Ishikawa (cell line): Measurements from ENCODE around the gene MOB3A.
A peak's percentile ranks its signal among the peaks of the same experiment; 100 is the strongest.

Experiments
- CEBPB ChIP-seq: IDR thresholded peaks from 2 replicates; pipeline ENCODE4 v1.6.1; 2012
- CREB1 ChIP-seq: IDR thresholded peaks from 2 replicates; pipeline ENCODE4 v1.6.1; 2012; ENCODE audit warnings: low read depth
- EGR1 ChIP-seq: IDR thresholded peaks from 2 replicates; pipeline ENCODE4 v1.6.1; 2012
- EP300 ChIP-seq: IDR thresholded peaks from 2 replicates; pipeline ENCODE4 v1.6.1; 2012; ENCODE audit warnings: borderline replicate concordance
- FOXM1 ChIP-seq: IDR thresholded peaks from 2 replicates; pipeline ENCODE4 v1.6.1; 2012; ENCODE audit warnings: low read depth, borderline replicate concordance
- NFIC ChIP-seq: IDR thresholded peaks from 2 replicates; pipeline ENCODE4 v1.6.1; 2012
- RAD21 ChIP-seq: IDR thresholded peaks from 2 replicates; pipeline ENCODE4 v1.6.1; 2012; ENCODE audit warnings: low read depth
- REST ChIP-seq: IDR thresholded peaks from 2 replicates; pipeline ENCODE4 v1.6.1; 2012; ENCODE audit warnings: low read depth, mild to moderate bottlenecking
- TAF1 ChIP-seq: IDR thresholded peaks from 2 replicates; pipeline ENCODE4 v1.6.1; 2012; ENCODE audit warnings: low read depth, mild to moderate bottlenecking
- TCF12 ChIP-seq: IDR thresholded peaks from 2 replicates; pipeline ENCODE4 v1.6.1; 2012; ENCODE audit warnings: low read depth
- TEAD4 ChIP-seq: IDR thresholded peaks from 2 replicates; pipeline ENCODE4 v1.6.1; 2012
- YY1 ChIP-seq: IDR thresholded peaks from 2 replicates; pipeline ENCODE4 v1.6.1; 2012; ENCODE audit warnings: low read depth
- ZBTB7A ChIP-seq: IDR thresholded peaks from 2 replicates; pipeline ENCODE4 v1.6.1; 2012; ENCODE audit warnings: low read depth
- TF ChIP-seq, protein P1 (sequence below): IDR thresholded peaks from 2 replicates; pipeline ENCODE4 v1.6.1; 2012
- TF ChIP-seq, protein P2 (sequence below): IDR thresholded peaks from 2 replicates; pipeline ENCODE4 v1.6.1; 2012

Gene MOB3A

DNA sequence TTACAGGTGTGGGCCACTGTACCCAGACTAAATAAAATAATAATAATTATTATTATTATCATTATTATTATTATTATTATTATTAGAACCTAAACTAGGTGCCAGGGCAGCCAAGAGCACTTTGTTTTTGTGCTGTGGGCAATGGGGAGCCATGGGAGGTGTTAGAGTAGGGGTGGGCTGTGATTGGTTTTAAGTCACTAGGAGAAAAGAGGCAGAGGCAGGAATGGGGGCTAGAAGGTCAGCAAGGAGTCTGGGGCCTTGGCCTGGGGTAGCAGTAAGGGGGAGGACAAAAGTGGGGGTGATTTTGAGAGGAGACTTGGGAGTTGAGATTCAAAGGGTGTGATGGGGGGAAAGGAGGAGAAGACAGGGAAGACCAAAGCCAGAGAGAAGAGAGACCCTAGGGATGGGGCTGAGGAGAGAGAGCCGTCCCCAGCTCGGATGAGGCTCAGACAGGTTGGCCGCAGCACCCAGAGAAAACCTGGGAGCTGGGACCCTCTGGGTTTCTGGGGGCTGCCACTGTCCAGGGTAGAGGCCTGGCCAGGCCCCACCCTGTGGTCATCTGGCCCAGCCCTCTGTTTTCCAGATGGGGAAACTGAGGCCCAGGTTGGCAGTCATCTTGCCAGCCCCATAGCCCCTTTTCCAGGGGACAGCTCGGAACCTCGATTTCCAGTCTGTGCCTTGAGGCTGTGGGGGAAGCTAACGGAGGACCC is 62.9 kb downstream of the MOB3A start:
- TF ChIP-seq CREB1 (no peak), TEAD4 (no peak), NFIC (no peak), YY1 (no peak), REST (no peak), ZBTB7A (no peak), EP300 (no peak), TAF1 (no peak), EGR1 (no peak), FOXM1 (no peak), RAD21 (no peak), CEBPB (no peak), TCF12 (no peak)
- TF ChIP-seq, protein P1, sequence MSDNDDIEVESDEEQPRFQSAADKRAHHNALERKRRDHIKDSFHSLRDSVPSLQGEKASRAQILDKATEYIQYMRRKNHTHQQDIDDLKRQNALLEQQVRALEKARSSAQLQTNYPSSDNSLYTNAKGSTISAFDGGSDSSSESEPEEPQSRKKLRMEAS: no peak
- TF ChIP-seq, protein P2, sequence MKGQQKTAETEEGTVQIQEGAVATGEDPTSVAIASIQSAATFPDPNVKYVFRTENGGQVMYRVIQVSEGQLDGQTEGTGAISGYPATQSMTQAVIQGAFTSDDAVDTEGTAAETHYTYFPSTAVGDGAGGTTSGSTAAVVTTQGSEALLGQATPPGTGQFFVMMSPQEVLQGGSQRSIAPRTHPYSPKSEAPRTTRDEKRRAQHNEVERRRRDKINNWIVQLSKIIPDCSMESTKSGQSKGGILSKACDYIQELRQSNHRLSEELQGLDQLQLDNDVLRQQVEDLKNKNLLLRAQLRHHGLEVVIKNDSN: no peak

GRCh38 chr19:2032296-2032941 is 63.7 kb downstream of the MOB3A start:
- TF ChIP-seq EP300: peak; percentile 80
- no peak for TF ChIP-seq ZBTB7A
- TF ChIP-seq, protein P2: peak; percentile 3; the same call in 1 of the 2 replicates
- TF ChIP-seq EGR1: no peak
- no peak for TF ChIP-seq FOXM1
- TF ChIP-seq RAD21: peak; percentile 12; the same call in 1 of the 2 replicates
- TF ChIP-seq TEAD4: no peak
- no peak for TF ChIP-seq CEBPB
- no peak for TF ChIP-seq CREB1
- TF ChIP-seq YY1: 0 out of 2 replicates have a peak, but pooled peaks have one; percentile 19
- TF ChIP-seq, protein P1: peak; percentile 67
- TF ChIP-seq TAF1: no peak
- peak; percentile 90 for TF ChIP-seq TCF12
- TF ChIP-seq REST: no peak
- TF ChIP-seq NFIC: peak; percentile 93

DNA sequence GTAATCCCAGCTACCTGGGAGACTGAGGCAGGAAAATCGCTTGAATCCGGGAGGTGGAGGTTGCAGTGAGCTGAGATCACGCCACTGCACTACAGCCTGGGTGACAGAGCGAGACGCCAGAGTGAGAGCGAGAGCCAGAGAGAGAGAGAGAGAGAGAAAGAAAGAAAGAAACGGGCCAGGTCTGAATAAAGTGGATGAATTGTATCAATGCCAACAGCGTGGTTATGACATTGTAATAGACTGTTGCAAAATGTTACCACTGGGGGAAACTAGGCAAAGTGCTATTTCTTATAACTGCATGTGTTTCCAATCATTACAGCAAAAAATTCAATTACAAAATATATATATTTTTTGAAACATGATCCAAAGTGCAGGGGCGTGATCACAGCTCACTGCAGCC is 68.8 kb downstream of the MOB3A start:
- TF ChIP-seq, protein P1: peak; percentile 31; the same call in 1 of the 2 replicates
- no peak for TF ChIP-seq YY1
- TF ChIP-seq TCF12: no peak
- TF ChIP-seq ZBTB7A: no peak
- TF ChIP-seq NFIC: peak; percentile 71
- no peak for TF ChIP-seq EGR1
- no peak for TF ChIP-seq TEAD4
- TF ChIP-seq FOXM1: no peak
- no peak for TF ChIP-seq RAD21
- TF ChIP-seq TAF1: no peak
- TF ChIP-seq EP300: no peak
- peak; percentile 76 for TF ChIP-seq CEBPB
- no peak for TF ChIP-seq CREB1
- no peak for TF ChIP-seq REST
- TF ChIP-seq, protein P2: no peak
